ENCODE results near the gene ENTHD1. TPM values are rescaled to one million over a fixed set of nuclear protein-coding genes. Genes with fewer than 3 reads are reported as not detected.

The ENTHD1 gene
- total RNA-seq, 2 donors from 2014 or later, result not detected

DNA sequence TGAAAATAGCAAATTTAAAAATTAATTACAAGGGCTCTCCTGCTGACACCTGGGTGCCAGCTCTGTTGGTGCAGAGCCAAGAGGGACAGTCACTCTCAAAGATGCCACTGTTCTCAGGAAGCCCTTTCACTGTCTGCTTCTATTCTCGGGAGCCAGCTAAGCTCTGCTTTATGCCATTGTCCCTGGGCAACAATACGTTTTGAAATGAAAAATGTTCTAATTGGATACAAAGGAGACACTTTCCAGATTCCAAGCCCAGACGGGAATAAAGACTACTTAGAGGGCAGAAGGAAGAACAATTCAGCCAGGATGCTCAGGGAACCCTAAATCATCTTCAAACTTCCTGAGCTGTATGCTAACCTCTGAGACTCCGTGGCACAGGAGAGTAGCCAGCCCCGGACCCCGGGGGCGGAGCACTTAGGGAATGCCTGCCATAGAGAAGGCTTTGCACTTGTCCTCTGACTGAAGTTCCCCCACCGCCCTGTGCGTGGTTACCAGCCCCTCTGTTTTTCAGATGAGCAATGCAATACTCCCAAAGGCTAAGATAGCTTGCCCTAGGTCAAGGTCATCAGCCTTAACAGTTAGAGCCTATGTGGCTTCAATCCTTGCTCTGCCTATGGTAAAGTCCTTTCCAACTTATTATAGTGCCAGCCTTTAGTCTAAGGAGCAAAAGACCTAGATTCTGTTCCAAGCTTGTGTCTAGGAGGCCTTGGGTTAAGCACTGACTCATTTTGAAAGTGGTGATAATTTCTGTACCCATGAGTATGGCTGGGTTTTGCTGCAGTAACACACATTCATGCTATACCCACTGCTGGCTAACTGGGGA lies 172.1 kb downstream of the ENTHD1 start:
- TF ChIP-seq, protein P1, sequence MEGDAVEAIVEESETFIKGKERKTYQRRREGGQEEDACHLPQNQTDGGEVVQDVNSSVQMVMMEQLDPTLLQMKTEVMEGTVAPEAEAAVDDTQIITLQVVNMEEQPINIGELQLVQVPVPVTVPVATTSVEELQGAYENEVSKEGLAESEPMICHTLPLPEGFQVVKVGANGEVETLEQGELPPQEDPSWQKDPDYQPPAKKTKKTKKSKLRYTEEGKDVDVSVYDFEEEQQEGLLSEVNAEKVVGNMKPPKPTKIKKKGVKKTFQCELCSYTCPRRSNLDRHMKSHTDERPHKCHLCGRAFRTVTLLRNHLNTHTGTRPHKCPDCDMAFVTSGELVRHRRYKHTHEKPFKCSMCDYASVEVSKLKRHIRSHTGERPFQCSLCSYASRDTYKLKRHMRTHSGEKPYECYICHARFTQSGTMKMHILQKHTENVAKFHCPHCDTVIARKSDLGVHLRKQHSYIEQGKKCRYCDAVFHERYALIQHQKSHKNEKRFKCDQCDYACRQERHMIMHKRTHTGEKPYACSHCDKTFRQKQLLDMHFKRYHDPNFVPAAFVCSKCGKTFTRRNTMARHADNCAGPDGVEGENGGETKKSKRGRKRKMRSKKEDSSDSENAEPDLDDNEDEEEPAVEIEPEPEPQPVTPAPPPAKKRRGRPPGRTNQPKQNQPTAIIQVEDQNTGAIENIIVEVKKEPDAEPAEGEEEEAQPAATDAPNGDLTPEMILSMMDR (conservative IDR thresholded peaks at IDR 0.05), result no peak
- Histone ChIP-seq H3K4me3 (ENCODE audit: low read length) (no peak overlapping the region), H3K9me3 (ENCODE audit: control insufficient read depth, low read length) (no peaks in the 10 kb centered on the region), H3K36me3 (ENCODE audit: control insufficient read depth, insufficient read depth, low read length) (no peaks in the 10 kb centered on the region), H3K27ac (ENCODE audit: low read depth, low read length) (no peak overlapping the region), H3K9ac (ENCODE audit: extremely low read depth, low read length, poor library complexity, severe bottlenecking) (no peak overlapping the region), H3K27me3 (ENCODE audit: control insufficient read depth, insufficient read depth, low read length, poor library complexity, severe bottlenecking) (peaks cover 4% of the 10 kb centered on the region), H3K4me1 (ENCODE audit: control insufficient read depth, insufficient read depth, low read length) (no peaks in the 10 kb centered on the region)
- H3K27ac Mint-ChIP-seq, result no peak overlapping the region
- no peaks in the 10 kb centered on the region for H3K9me3 Mint-ChIP-seq
- DNase-seq, result peak; percentile 38
- H3K4me3 Mint-ChIP-seq, result no peak overlapping the region
- no peaks in the 10 kb centered on the region for H3K36me3 Mint-ChIP-seq (ENCODE audit: low read depth)
- 76 to 79% methylated on average over 9 of the region's 9 CpGs for WGBS, 2 experiments (ENCODE audit: insufficient coverage in 1 of 2, insufficient read length in 1 of 2)
- no peaks in the 10 kb centered on the region for H3K27me3 Mint-ChIP-seq (ENCODE audit: insufficient read depth)
- peaks cover 11% of the 10 kb centered on the region for H3K4me1 Mint-ChIP-seq

DNA sequence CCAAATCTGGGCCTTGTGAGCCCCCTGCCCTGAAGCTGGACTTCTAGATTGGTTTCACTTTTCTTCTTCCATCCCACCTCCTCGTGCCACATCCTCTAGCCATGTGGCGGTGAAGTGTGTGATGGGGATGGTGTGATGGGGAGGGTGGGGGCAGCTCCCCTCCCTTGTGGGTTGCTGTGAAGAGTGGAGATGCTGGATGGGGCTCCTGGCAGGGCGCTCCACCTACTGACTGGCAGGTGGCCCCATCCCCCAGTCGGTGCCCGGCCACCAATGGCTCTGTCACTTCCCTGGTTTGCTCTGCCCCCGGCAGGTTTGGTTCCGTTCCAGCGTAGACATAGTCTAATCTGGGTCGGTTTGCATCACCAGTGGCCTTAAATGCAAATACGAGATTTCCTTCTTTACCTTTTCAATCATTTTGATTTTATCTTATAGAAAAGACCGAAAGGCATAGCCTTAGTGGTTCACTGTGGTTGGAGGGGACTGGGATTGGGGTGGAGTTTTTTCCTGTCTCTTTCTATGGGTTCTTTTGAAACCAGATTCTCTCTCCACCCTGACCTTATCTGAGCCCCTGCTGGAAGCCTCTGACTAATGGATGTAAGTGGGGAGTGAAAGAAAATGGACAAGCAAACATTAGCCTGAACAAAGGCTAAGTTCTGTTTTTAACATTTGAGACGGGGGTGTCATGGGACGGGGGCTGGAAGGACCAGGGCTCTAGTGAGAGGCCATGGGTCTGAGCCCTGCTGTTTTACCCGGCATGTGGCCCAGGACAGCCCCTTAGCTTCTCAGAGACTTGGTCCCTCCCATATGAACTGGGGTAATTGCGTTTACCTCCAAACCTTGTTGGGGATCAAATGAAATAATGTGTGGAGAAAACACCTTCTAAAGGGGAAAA lies 173.8 kb downstream of the ENTHD1 start:
- H3K27ac Mint-ChIP-seq, result no peak overlapping the region
- peak; percentile 48 for DNase-seq
- Histone ChIP-seq H3K36me3 (ENCODE audit: control insufficient read depth, insufficient read depth, low read length) (no peaks in the 10 kb centered on the region), H3K27me3 (ENCODE audit: control insufficient read depth, insufficient read depth, low read length, poor library complexity, severe bottlenecking) (no peaks in the 10 kb centered on the region), H3K27ac (ENCODE audit: low read depth, low read length) (no peak overlapping the region), H3K4me3 (ENCODE audit: low read length) (no peak overlapping the region), H3K9ac (ENCODE audit: extremely low read depth, low read length, poor library complexity, severe bottlenecking) (no peak overlapping the region), H3K4me1 (ENCODE audit: control insufficient read depth, insufficient read depth, low read length) (no peaks in the 10 kb centered on the region), H3K9me3 (ENCODE audit: control insufficient read depth, low read length) (no peaks in the 10 kb centered on the region)
- no peaks in the 10 kb centered on the region for H3K27me3 Mint-ChIP-seq (ENCODE audit: insufficient read depth)
- H3K36me3 Mint-ChIP-seq (ENCODE audit: low read depth), result no peaks in the 10 kb centered on the region
- H3K4me1 Mint-ChIP-seq, result peaks cover 11% of the 10 kb centered on the region
- H3K9me3 Mint-ChIP-seq, result no peaks in the 10 kb centered on the region
- TF ChIP-seq, protein P1 (conservative IDR thresholded peaks at IDR 0.05), result no peak
- 45 to 71% methylated on average over 8 to 14 of the region's 15 CpGs for WGBS, 2 experiments (ENCODE audit: insufficient coverage in 1 of 2, insufficient read length in 1 of 2)
- H3K4me3 Mint-ChIP-seq, result no peak overlapping the region

DNA sequence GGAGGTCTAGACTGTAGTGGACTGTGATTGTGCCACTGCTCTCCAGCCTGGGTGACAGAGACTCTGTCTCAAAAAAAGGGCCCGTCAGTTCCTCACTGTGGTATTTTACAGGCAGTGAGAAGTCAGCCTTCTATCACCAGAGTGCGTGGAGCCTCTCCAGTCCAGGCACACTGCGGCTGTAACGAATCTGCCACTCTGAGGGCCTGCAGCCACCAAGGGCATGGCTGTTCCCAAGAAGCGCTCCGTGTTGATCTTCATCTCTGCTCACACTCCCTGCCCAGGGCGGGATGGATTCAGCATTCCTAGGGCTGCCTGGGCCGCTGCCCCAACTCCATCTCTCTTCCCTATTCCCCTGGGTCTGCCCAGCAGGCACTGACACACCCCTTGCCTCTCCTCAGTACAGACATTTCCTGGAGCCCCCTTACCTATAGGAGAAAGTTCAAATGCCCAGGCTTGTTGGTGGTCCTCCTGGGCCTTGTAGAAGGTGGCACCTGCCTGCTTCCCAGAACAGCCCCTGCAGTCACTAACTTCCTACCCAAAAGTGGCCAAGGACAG lies 174.6 kb downstream of the ENTHD1 start:
- H3K4me3 Mint-ChIP-seq, result no peak overlapping the region
- Histone ChIP-seq H3K9me3 (ENCODE audit: control insufficient read depth, low read length) (no peaks in the 10 kb centered on the region), H3K9ac (ENCODE audit: extremely low read depth, low read length, poor library complexity, severe bottlenecking) (no peak overlapping the region), H3K36me3 (ENCODE audit: control insufficient read depth, insufficient read depth, low read length) (no peaks in the 10 kb centered on the region), H3K27me3 (ENCODE audit: control insufficient read depth, insufficient read depth, low read length, poor library complexity, severe bottlenecking) (no peaks in the 10 kb centered on the region), H3K4me1 (ENCODE audit: control insufficient read depth, insufficient read depth, low read length) (no peaks in the 10 kb centered on the region), H3K27ac (ENCODE audit: low read depth, low read length) (no peak overlapping the region), H3K4me3 (ENCODE audit: low read length) (no peak overlapping the region)
- TF ChIP-seq, protein P1 (conservative IDR thresholded peaks at IDR 0.05), result no peak
- no peaks in the 10 kb centered on the region for H3K27me3 Mint-ChIP-seq (ENCODE audit: insufficient read depth)
- no peaks in the 10 kb centered on the region for H3K36me3 Mint-ChIP-seq (ENCODE audit: low read depth)
- peak overlapping the region; percentile 30 for H3K27ac Mint-ChIP-seq
- WGBS, 2 experiments (ENCODE audit: insufficient coverage in 1 of 2, insufficient read length in 1 of 2), result 87 to 91% methylated on average over 8 of the region's 8 CpGs
- H3K9me3 Mint-ChIP-seq, result no peaks in the 10 kb centered on the region
- DNase-seq, result no peak
- peaks cover 11% of the 10 kb centered on the region for H3K4me1 Mint-ChIP-seq
